HG03064 (cell line): ENCODE measurements around the gene SNRPD3.
"Not testable (repeated sequence)": the region's sequence is repeated elsewhere in the genome, so short reads cannot be mapped to it uniquely, and the experiment has no call there.

Experiments used
- ATAC-seq: cut with Tn5 transposase; IDR thresholded peaks from one replicate; pipeline ENCODE4 v1.9.1; 2021; ENCODE audit warnings: low read depth; ENCODE audit not compliant: unreplicated experiment

SNRPD3 gene

DNA sequence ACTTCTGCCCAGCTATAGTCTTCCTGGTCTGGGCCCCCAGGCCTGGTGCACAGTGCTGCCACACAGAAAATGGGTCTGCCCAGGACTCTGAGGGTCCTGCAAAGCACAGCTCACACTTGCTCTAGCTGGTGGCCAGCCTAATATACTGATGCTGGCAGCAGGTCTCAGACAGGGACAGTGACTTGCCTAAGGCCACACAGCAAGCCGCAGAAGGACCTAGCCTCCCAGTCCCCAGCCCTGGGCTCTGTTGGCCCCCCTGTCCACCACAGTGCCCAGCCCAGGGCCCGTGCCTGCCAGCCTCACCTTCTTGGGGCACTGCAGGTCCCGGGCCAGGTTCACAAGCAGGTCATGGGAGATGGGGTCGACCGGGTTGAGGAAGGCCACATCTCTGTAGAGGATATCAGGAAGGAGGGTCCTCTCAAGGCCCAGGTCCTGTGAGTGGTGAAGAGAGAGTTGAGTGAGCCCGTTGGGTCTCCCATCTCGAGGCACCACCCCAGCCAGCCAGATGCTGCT is 33.8 kb downstream of the SNRPD3 start:
- ATAC-seq: no peak

- ATAC-seq: no peak
These were observed 34.9 kb downstream of the SNRPD3 start for GRCh38 chr22:24590596-24591173.

DNA sequence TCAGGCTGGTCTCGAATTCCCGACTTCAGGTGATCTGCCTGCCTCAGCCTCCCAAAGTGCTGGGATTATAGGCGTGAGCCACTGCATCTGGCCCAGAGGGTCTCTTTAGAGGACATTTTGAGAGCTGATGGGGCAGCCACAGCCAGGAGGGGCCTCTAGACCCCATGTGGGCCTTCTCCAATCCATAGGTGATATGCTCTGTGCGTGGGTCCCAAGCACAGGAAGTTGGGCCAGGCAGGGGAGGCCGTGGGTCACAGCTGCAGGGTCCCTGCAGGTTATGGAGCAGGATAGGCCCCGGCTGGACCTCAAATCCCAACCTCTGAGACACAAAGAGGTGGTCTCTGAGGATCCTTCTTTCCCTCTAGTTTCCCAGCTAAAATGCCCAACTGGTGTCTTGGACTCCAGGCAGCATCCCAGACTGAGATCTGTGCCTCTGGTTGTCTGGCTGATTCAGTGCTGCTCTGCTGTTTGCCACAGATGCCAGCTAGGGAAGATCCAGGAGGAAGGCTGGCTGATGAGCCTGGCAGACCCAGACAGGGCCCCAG is 35.6 kb downstream of the SNRPD3 start:
- ATAC-seq: no peak

GRCh38 chr22:24592058-24592850 is 36.5 kb downstream of the SNRPD3 start:
- no peak for ATAC-seq

DNA sequence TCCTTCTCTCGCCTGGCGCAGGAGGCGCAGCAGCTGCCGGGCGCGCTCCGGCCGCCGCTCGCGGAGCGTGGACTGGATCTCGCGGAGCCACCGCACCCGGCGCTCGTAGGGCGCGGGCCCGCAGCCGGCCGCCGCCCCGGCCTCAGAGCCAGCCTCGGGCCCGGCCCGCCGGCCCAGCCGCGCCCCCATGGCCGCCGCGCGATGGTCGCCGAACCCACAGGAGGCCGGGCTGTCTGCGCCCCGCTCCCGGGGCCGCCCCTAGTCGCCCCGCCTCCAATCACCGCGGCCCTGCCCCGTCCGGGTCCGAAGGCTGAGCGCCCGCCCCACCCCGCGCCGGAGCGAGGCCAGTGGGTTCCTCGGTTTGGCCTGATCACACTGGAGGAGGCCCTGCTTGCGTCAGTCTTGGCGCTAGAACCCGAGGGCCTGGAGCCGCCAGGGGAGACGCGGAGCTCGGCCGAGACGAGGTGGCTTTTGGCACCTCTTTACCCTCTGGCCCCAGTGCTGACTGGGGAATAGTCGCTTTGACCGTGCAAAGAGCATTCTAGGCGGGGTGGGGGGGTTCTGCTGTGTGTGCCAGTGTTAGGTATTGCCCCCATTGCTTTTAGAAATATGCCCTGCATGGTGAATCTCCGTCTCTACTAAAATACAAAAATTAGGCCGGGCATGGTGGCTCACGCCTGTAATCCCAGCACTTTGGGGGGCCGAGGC is 37.2 kb downstream of the SNRPD3 start, which contains the start of gene LRRC75B:
TSS of gene LRRC75B (minus strand) at position 223 of the 708 bp plus-strand sequence. CDS start at position 189, 34 bp downstream.
- no peak for ATAC-seq

DNA sequence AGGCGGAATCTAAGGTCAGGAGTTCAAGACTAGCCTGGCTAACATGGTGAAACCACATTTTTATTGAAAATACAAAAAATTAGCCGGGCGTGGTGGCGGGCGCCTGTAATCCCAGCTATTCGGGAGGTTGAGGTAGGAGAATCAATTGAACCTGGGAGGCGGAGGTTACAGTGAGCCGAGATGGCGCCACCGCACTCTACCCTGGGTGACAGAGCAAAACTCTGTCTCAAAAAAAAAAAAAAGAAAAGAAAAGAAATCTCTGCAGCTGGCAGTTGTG is 37.7 kb downstream of the SNRPD3 start:
- ATAC-seq: not testable (repeated sequence)

DNA sequence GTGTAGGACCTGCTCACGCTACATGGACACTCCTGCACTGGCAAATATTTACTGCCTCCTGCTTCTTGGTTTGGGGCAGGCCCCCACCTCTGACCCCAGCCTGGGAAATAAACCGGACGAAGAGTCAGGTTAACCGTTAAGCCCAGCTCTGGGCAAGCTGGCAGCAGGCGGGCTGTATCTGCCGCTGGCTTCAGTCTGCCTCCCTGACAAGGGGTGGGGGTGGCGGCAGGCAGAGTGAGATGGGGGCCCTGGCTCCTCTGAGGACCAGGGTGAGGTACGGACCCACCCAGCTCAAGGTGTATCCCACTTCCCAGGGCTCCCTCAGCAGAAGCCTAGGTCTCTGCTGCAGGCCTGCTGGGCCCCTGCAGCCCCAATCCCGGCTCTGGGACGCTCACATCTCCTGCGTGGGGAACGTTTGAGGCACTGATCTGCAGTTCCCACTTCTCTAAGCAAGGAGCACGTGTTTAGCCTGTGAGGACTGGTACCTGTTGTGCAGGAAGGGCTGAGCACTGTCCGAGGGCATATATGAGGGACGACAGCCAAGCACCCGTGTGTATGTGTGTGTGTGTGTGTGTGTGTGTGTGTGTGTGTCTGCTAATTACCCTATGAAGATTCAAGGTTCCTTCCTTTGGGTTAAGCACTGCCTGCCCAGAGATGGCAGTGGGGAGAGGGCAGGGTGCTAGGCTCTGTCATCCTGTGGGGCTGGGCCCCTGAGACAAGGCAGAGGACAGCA is 38.2 kb downstream of the SNRPD3 start:
- no peak for ATAC-seq

DNA sequence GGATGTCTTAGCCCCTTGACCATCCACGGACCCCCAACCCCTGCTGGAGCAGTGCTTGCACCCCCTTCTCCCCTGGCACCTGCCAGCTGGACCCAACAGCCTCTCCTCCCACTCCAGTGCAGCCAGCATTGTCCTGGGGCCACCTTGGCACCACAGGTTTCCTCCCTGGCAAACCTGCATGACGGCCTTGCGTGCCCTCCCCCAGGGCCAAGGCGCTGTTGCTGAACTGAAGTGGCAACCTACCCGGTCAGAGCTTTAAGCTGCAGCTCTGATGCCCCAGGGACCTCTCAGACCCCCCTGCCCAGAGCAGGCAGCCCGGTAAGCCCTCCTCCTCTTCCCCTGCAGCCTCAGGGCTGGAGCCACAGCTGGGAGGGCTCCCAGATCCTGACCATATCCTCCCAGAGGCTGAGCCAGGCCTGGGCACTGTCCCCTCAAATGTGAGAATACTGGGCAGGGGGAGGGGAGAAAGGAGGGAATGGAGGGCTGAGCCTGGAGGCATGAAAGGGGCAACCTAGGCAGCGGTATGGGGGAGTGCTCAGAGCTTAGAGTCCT is 38.8 kb downstream of the SNRPD3 start:
- no peak for ATAC-seq

DNA sequence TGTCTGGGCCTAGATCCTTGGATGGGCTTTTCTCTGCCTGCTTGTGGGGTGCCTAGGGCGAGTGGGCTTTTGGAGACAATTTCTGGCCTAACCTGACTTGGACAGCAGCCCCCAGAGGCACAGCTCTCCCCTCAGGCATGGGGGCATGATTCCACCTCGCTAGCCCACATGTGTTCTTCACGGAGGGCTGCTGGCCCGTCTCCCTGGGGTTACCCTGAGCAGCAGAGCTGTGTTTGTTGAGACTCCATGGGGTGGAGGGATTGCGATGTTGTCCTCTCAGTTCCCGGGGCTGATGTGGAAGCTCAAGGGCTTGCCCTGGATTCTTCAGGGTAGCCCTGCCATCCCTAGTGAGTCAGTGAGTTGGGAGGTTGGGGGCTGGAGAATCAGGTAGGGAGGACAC is 39.4 kb downstream of the SNRPD3 start:
- no peak for ATAC-seq

- no peak for ATAC-seq
These were observed 40.1 kb downstream of the SNRPD3 start for GRCh38 chr22:24595863-24596262.

DNA sequence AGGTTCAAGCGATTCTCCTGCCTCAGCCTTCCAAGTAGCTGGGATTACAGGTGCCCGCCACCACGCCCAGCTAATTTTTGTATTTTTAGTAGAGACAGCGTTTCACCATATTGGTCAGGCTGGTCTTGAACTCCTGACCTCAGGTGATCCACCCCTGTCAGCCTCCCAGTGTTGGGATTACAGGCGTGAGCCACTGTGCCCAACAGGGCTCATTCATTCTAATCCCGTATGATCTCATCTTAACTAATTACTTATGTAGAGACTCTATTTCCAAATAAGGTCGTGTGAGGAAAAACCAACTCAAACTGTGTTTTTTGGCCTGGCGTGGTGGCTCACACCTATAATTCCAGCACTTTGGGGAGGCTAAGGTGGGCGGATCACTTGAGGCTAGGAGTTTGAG is 41.3 kb downstream of the SNRPD3 start:
- ATAC-seq: not testable (repeated sequence)

DNA sequence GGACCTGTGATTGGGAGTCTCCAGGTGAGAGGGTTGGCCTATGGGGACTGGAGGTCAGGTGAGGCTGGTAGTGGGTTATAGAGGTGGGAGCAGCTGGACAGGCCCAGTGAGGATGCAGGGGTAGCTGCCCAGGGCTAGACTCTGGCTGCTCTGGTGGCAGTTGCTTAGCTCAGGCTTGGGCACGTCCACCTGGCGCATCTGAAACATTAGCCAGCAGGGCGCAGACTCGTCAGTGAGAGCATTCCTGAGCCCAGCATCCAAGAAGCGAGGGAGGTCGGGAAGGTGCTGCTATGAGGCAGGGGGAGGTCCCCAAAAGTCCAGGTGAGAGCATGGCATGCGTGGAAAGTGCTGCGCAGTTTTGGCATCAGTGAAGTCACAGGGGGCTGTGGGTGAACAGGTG is 43.7 kb downstream of the SNRPD3 start:
- ATAC-seq: no peak

DNA sequence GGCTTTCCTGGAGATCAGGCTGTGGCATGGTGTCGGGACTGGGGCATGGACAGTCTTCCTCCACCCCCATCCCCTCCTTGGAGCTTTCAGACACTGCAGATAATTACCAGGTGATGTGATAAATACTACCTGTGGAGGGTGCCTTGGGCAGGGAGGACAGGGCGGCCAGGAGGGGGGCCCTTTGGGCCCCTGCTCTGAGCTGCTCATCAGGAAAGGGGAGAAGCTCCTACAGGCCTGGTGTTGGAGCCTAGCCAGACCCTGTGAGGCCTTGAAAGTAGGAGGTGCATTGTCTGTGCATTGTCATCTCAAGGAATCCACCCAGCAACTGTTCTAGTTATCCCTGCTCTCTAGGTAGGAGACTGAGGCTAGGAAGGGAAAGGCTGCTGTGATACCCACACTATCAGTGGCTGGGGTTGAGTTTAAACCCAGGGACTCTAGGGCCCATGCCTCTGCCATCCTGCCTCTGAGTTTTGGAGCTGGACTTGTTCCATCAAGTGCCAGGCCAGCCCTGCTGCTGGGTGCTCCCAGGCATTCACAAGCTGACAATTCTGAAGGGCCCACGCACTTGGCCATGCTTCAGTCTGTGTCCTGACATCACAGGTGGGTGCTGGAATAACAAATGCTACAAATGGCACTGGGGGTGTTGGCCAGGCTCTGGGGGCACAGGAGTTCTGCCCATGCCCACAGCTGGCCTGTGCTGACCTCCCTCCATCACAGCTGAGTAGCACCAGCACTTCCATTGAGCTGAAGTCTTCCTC is 44.3 kb downstream of the SNRPD3 start:
- not testable (repeated sequence) for ATAC-seq

GRCh38 chr22:24601217-24602104 is 45.7 kb downstream of the SNRPD3 start:
- ATAC-seq: no peak

DNA sequence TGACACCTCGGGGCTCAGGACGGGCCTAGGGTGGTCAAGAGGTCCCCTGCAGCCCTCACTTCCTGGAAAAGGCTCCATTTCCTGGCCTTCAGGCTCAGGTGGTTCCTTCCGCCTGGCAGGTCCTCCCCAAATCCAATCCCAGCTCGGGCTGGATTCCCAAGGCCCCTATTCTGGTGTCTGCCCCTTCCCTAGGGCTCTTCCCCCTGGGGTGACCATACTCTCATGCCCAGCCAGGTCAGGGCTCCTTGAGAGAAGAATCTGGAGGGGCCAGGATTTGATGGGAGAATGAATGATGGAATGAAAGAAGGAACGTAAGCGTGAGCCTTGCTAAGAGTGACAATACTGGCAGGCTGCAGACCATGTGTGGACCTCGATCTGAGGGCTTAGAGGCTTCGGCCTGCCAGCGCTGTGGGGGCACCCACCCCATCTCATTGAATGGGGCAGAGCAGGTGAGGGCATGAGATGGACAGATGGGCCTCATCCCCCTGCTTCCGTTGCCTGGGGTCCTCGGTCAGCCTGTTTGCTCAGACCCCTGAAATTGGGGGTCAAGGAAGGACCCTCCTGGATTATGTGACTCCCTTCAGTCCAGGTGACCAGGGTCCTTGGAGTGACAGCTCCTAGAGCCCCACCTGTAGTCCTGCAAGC is 46.4 kb downstream of the SNRPD3 start:
- ATAC-seq: not testable (repeated sequence)

DNA sequence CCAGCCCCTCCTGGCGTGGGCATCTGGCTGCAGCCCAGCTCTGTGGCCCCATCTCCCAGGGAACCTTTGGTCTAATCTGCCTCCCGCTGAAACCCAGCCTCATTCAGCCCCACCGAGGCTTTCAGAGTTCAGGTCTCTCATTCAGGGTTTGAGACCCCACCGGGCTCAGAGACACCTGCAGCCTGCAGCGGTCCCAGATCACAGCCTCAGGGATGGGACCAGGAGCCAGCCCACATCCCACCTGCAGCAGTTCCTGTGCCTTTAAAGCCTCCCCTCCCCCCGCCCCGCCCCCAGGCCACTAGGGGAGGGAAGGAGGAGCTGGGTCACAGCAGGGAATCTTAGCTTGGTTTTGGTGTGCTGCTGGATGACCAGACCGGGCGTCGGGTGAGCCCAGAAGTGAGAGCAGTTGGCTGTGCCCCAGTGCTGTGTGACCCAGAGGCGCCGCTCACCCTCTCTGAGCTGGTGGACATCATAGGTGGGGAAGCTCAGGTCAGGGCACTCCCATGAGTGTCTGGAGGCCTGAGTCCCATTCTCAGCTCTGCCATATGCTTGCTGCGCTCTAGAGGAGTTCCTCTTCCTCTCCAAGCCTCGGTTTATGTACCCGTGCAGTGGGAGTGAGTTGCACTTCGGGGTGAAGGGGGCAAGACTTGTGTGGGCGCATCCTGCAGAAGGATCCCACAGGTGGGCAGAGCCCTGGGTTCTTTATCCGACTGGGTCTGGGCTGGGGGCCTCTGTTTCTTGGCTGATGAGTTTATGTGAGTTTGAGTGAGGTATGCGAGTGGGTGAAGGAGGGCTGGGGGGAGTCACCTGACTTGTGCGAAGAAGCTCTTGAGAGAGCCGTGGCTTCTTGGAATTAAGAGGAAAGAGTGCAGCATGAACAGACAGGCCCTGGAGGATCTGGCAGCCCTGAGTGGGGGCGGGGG is 47.3 kb downstream of the SNRPD3 start, which contains the start of gene GGT1:
TSS of gene GGT1 (plus strand) at position 347 of the 923 bp plus-strand sequence. CDS start 7,889 bp downstream, outside the sequence.
- not testable (repeated sequence) for ATAC-seq
